ENCODE data around the gene OR5M3.

The OR5M3 gene

DNA sequence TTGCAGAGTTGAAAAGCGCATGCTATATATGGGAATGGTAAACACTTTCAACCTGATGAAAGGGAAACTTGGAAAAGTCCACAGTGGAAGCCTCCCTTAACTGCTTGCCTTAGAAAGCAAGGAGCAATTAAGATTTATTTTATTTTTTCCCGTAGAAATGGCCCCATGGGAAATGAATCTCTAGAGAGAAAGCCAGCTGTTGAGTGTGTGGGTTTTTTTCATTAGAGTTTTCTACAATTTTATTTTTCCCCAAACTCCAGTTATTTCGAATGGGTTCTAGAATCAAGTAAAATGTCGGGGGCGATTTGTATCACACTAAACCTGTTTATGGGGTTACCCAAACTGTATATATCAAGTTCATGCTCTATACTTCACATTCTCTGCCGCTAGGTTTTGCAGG is at the start of gene OR5M3:
Gene OR5M3, minus strand, starts transcription at position 101 of the 400 bp plus-strand sequence. CDS start 2,855 bp downstream, outside the sequence.
- DNase-seq = no peak

DNA sequence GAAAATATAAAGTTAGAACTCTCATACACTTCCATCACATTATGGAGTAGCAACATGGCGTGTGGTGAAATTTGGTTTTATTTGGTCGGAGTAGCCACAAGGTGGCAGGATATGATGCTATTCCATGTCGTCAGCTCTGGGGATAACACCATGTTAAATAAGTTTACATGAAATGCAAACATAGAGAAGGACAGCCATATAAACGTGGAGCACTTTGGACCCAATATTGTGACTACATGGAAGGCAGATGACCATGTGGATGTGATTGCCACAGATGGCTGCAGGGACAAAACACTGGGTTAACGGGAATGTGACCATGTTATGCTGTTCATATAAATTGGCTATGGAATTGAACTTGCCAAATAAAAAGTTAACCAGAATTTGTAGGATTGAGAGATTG is 48.9 kb upstream of the OR5M3 start:
- DNase-seq = no peak

DNA sequence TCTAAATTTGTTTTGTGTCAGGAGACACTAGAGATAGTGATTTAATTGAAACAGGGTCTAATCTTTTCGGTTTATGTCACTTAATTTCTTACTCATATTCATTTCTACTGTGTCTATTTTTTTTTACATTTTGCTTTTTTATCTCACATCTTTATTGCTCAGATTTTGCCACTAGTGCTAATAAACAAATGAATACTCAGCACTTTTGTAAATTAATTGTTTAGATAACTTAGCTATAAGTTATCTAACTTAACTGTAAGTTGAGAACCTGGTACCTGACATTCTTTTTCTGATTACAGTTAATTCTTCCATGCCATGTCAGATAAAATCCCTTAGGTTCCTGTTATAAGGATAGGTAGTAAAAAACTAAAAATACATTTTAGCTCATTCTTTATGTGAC is 40.1 kb upstream of the OR5M3 start:
- DNase-seq = no peak

DNA sequence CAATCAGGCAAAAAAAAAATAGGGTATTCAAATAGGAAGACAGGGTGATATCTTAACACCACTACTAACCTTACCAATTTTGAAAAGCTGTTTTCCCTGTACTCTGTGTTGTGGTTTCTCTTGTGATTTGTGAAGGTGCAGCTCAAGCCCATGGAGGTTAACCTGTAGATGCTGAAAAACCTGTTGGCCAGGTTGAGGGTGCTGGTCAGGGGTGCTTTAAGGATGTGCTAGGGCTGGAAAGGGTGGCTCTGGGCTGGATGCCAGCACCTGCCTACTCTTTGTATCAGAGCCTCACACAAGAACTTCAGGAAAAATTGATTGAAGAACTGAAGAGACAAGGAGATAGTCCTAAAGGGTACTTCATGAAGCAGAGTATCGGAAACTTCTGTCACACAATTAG is 36.3 kb upstream of the OR5M3 start:
- no peak for DNase-seq

DNA sequence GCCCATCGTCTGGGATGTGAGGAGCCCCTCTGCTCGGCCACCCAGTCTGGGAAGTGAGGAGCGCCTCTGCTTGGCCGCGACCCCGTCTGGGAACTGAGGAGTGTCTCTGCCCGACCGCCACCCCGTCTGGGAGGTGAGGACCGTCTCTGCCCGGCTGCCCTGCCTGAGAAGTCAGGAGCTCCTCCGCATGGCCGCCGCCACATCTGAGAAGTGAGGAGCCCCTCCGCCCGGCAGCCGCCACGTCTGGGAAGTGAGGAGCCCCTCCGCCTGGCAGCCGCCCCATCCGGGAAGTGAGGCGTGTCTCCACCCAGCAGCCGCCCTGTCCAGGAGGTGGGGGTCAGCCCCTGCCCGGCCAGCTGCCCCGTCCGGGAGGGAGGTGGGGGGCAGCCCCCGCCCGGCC is 23.9 kb upstream of the OR5M3 start:
- DNase-seq = no peak

DNA sequence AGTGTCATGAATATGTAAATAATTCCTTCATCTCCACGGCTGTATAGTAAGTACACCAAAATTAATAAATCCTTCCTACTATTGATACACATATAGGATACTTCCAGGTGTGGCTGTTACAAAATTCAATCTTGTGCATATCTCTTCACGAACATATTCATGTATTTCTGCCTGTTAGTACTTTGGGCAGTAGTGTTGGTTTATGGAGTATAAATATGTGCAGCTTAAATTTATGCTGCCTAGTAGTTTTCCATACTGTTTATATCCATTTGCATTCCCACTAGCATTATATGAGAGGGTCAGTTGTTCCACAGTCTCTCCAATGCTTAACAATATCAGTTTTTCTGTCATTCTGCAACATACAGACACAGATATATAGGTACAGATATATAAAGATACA is 22.0 kb upstream of the OR5M3 start:
- no peak for DNase-seq

DNA sequence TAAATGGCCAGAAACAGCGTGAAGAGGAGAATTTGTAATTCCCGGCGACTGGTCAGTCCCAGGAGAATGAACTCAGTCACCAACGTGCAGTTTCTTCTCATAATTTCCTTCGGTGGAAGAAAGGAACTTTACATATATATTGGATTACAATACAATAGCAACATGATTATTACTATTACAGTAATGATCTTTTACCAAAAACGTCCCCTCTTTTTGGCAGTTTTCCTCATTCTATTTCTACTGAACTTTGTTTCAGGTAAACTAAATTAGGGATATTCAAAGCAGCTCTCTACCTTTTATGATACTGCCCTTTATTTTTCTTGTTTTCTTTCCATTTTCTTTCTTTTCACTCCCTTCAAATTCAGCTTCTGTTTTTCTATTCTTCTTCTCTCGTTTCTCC is 18.1 kb upstream of the OR5M3 start, which contains the start of gene OR5M8:
Gene OR5M8, minus strand, starts transcription at position 101 of the 400 bp plus-strand sequence. Its CDS starts 0 bp downstream, at position 101.
- DNase-seq = no peak

DNA sequence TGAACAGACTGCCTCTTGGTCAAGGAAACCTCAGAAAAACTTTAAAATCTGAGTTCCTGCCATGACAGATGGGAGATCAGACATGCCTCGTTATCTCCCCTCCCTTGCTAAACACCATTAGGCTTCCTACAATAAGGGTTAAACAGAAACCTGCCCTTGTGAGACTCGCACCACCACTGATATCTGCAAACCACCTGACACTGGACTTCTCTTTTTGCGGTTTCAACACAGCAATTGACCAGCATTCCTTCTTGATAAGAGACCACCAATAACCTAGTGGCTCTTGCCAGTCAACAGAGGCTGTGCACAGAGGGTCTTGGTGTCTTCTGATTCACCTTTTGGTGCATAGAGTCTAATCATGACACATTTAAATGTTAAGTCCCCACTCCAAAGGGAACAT is 13.6 kb upstream of the OR5M3 start:
- DNase-seq = no peak

DNA sequence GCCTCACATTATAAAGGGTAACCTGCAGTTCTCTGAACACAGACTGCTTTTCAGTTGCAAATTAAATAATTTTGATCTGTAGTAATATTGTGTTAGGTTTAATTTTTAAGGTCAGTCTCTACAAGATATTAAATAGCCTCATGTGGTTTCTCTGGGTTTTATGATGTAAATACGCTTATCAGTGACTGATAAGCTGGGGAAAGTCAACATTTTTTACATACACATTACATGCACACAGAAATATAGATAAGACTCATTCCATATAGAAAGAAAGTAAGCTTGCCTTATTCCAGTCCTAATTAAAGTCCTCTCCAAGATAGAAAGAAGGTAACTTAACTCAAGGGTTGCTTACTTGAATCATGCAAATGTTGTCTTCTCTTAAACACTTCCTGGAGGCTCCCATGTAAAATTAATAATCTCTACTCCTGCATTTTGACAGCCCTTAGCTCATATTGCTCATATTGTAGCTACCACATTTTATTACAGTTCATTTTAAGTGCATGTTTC is 1.6 kb upstream of the OR5M3 start:
- no peak for DNase-seq

DNA sequence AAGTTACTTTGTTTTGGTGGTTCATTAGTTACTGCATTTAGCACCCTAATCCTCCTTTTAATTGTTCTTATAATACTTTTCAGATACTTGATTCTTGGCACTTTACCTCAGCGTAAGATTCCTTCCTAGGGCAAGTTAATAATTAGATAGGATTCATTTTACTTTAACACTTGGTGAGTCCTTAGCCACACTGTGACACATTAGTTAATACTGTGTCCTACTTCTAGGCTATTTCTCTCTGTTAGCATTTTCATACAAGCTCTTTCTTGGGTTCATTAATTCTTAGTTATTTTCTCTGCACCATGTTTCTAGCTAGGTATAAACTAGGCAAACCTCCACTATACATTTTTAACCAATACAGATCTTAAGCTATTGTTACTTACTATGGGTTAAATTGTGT is 16.1 kb downstream of the OR5M3 start:
- no peak for DNase-seq

DNA sequence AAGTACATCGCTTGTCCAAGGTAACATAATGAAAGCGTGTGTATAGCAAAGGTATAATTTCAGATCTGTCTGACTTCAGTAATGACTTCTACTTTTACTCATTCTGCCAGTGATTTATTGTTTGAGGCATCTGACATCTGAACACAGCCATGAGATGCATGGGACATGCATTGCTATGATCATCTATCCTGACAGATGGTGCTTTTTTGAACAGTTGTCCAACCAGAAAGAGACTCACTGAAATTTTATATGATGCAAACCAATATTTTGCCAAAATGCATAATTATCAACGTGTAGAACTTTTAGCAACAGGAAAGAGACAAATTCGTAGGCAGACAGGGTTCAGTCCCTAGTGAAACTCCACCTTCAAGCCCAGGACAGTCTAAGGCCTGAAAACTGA is 19.6 kb downstream of the OR5M3 start:
- DNase-seq = no peak

Data from fibroblast of upper back skin (primary cell).